ENCODE data around the gene GYS2. TPM values are rescaled to one million over a fixed set of nuclear protein-coding genes. Genes with fewer than 3 reads are reported as not detected.

The GYS2 gene
- total RNA-seq, 4 donors from 2014 or later = 0.22 to 0.39 TPM; not detected in 2

GRCh38 chr12:21566907-21567394, 37.7 kb downstream of the GYS2 start:
- no peaks in the 10 kb centered on the region for H3K4me1 ChIP-seq
- H3K9me3 ChIP-seq = no peaks in the 10 kb centered on the region
- H3K36me3 ChIP-seq = no peaks in the 10 kb centered on the region
- no peak for DNase-seq (ENCODE audit: low spot score in 2 of 2)
- H3K27ac ChIP-seq = peak overlapping the region in 1 of 4 donors; percentile 34
- WGBS, 2 donors = 53 to 69% methylated on average over 3 of the region's 3 CpGs
- H3K4me3 ChIP-seq = no peak overlapping the region
- no peaks in the 10 kb centered on the region for H3K27me3 ChIP-seq
- TF ChIP-seq EP300 (IDR thresholded peaks at IDR 0.05) = no peak
- TF ChIP-seq POLR2A (IDR thresholded peaks at IDR 0.05) = no peak
- TF ChIP-seq, protein P1, sequence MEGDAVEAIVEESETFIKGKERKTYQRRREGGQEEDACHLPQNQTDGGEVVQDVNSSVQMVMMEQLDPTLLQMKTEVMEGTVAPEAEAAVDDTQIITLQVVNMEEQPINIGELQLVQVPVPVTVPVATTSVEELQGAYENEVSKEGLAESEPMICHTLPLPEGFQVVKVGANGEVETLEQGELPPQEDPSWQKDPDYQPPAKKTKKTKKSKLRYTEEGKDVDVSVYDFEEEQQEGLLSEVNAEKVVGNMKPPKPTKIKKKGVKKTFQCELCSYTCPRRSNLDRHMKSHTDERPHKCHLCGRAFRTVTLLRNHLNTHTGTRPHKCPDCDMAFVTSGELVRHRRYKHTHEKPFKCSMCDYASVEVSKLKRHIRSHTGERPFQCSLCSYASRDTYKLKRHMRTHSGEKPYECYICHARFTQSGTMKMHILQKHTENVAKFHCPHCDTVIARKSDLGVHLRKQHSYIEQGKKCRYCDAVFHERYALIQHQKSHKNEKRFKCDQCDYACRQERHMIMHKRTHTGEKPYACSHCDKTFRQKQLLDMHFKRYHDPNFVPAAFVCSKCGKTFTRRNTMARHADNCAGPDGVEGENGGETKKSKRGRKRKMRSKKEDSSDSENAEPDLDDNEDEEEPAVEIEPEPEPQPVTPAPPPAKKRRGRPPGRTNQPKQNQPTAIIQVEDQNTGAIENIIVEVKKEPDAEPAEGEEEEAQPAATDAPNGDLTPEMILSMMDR (IDR thresholded peaks at IDR 0.05) = no peak

DNA sequence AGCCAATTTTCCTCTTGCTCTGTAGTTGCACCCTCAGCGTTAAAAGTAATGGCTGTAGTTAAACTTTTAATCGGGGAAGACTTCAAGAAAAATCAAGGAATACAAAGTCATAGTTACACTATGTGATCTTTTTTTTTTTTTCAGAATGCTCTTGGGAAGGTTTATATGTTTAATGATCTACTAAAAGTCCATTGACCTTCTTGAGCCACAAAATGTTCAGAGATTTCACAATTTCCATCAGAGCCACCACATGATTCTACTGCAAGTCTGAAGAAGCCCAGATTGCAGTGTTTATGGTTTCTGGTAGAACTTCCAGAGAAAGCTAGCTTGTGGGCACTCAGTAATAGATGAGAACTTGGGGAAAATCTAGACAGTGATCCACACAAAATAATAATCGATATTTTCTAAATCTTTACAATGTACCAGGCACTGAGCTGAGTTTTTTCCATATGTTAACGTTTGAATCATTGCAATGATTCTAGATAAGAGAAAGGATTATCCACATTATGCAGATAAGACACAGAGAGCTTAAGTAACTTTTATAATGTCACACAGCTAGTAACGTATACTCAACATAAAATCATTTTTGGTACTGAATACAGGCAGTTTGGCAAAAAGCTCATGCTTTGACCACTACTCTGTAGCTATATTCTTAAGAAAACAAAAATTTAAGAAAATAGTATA, 38.3 kb downstream of the GYS2 start:
- TF ChIP-seq, protein P1 (IDR thresholded peaks at IDR 0.05) = no peak
- no peak for DNase-seq (ENCODE audit: low spot score in 2 of 2)
- H3K9me3 ChIP-seq = no peaks in the 10 kb centered on the region

DNA sequence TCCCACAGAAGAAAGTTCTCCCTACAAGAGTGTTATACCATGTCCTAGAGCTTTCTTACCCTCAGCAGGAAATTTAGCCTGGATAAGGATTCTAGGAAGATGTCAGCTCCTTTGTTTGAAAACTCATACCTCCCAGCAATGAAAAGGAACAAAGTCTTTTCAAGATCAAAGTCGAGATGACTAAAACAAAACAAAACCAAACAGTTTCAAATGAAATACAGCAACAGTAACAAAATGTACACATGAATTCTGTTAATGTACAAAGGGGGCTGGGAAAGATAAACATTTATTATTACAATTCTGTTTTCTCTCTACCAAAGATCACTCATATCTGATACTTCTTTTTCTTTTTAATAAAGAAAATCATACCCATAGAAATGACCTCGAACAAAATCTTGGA, 41.8 kb downstream of the GYS2 start:
- Histone ChIP-seq H3K4me1 (no peaks in the 10 kb centered on the region), H3K27ac (no peak overlapping the region), H3K36me3 (no peaks in the 10 kb centered on the region), H3K4me3 (no peak overlapping the region), H3K9me3 (no peaks in the 10 kb centered on the region), H3K27me3 (no peaks in the 10 kb centered on the region)
- TF ChIP-seq POLR2A (IDR thresholded peaks at IDR 0.05) (no peak), EP300 (IDR thresholded peaks at IDR 0.05) (no peak)
- TF ChIP-seq, protein P1 (IDR thresholded peaks at IDR 0.05) = no peak
- WGBS, 2 donors = 75 to 80% methylated on average over 2 of the region's 2 CpGs
- DNase-seq (ENCODE audit: low spot score in 2 of 2) = no peak

More for the DNA sequence above, 38.3 kb downstream of the GYS2 start:
- Histone ChIP-seq H3K27ac (peak overlapping the region in 1 of 4 donors; percentile 34), H3K4me1 (no peaks in the 10 kb centered on the region), H3K4me3 (no peak overlapping the region), H3K27me3 (no peaks in the 10 kb centered on the region), H3K36me3 (no peaks in the 10 kb centered on the region)
- 79 to 84% methylated on average over 5 of the region's 5 CpGs for WGBS, 2 donors

DNA sequence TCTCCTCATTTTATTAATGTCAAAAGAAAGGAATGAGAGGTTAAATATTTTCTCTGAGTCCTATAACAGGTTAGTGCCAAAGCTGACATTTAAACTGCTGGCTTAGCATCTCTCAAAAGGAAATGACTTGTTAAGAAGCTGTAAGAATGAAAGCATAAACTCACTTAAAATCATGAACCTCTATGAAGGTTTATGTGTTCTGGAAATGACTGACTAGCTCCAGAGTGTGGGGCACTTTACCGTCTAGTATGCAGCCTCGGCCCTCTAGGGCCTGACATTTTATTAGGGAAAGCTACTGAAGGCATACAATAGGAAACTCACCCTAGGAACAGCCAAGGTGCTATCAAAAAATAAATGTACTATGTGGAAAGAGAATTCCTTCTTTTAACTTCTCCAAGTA, 43.5 kb downstream of the GYS2 start:
- no peaks in the 10 kb centered on the region for H3K9me3 ChIP-seq
- H3K27ac ChIP-seq = no peak overlapping the region
- 26 to 28% methylated on average over 2 of the region's 2 CpGs for WGBS, 2 donors
- no peaks in the 10 kb centered on the region for H3K27me3 ChIP-seq
- no peak for TF ChIP-seq EP300 (IDR thresholded peaks at IDR 0.05)
- TF ChIP-seq, protein P1 (IDR thresholded peaks at IDR 0.05) = no peak
- no peak for TF ChIP-seq POLR2A (IDR thresholded peaks at IDR 0.05)
- no peaks in the 10 kb centered on the region for H3K4me1 ChIP-seq
- H3K4me3 ChIP-seq = no peak overlapping the region
- H3K36me3 ChIP-seq = no peaks in the 10 kb centered on the region
- no peak for DNase-seq (ENCODE audit: low spot score in 2 of 2)

DNA sequence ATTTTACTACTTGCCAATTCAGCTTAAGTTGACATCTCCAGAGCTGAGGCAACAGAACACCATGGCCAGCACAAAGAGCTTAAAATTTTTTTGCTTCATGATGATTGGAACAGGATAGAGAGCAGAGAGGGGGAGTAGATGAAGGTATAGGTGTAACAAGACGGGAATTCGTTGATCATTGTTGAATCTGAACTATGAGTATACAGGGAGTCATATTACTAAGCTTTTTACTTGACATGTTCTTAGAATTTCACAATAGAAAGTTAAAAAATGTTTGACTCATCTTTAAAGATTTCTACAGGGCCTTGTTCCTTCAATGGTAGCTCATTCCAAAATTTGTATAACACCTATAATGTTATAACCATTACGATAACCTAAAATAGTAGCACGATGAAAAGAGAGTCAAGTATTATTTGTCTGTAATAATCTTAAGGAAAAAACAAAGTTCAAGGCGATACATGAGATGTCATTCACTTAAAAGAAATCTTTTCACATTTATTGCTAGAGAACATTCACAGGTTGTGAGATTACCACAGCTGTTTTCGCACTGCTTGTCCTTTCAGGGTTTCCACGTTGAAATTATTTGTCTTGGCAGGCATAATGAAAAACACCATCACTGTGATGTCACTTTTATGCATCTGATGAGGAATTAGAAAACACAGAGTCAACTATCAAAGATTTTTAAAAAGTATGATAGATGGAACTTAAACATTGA, 44.6 kb downstream of the GYS2 start:
- Histone ChIP-seq H3K27ac (peak overlapping the region in 1 of 4 donors; percentile 59), H3K27me3 (no peaks in the 10 kb centered on the region), H3K4me1 (no peaks in the 10 kb centered on the region), H3K36me3 (no peaks in the 10 kb centered on the region), H3K4me3 (no peak overlapping the region), H3K9me3 (no peaks in the 10 kb centered on the region)
- 68 to 69% methylated on average over 7 of the region's 7 CpGs for WGBS, 2 donors
- TF ChIP-seq, protein P1 (IDR thresholded peaks at IDR 0.05) = no peak
- TF ChIP-seq POLR2A (IDR thresholded peaks at IDR 0.05) (no peak), EP300 (IDR thresholded peaks at IDR 0.05) (no peak)
- peak in 1 of 2 donors; percentile 14 for DNase-seq (ENCODE audit: low spot score in 2 of 2)

Measured in tibial nerve (tissue), 4 donors.